HG03442 (cell line): ENCODE data around the gene CELF2.

ENCODE experiments used
- ATAC-seq: cut with Tn5 transposase; IDR thresholded peaks from one replicate; pipeline ENCODE4 v1.9.1; 2021; ENCODE audit warnings: mild to moderate bottlenecking, moderate library complexity; ENCODE audit not compliant: unreplicated experiment

CELF2 gene

GRCh38 chr10:11317936-11318670, 300.4 kb downstream of the CELF2 start:
- ATAC-seq, result no peak

GRCh38 chr10:11318826-11319598, 301.3 kb downstream of the CELF2 start:
- ATAC-seq, result no peak

GRCh38 chr10:11319990-11320602, 302.4 kb downstream of the CELF2 start:
- ATAC-seq, result no peak

- ATAC-seq, result no peak
These were observed 303.3 kb downstream of the CELF2 start for GRCh38 chr10:11320809-11321520.

- ATAC-seq, result no peak
These were observed 305.0 kb downstream of the CELF2 start for GRCh38 chr10:11322698-11323097.

- ATAC-seq, result no peak
These were observed 307.2 kb downstream of the CELF2 start for GRCh38 chr10:11324761-11325321.

- no peak for ATAC-seq
These were observed 308.1 kb downstream of the CELF2 start for GRCh38 chr10:11325817-11326216.

- no peak for ATAC-seq
These were observed 308.6 kb downstream of the CELF2 start for GRCh38 chr10:11326241-11326640.

- no peak for ATAC-seq
These were observed 309.4 kb downstream of the CELF2 start for GRCh38 chr10:11326913-11327616.

- ATAC-seq, result no peak
These were observed 310.8 kb downstream of the CELF2 start for GRCh38 chr10:11328264-11329061.

- no peak for ATAC-seq
These were observed 311.5 kb downstream of the CELF2 start for GRCh38 chr10:11329062-11329673.

- no peak for ATAC-seq
These were observed 312.8 kb downstream of the CELF2 start for GRCh38 chr10:11330383-11331045.

- ATAC-seq, result no peak
These were observed 313.4 kb downstream of the CELF2 start for GRCh38 chr10:11331046-11331577.

GRCh38 chr10:11331726-11332125, 314.1 kb downstream of the CELF2 start:
- ATAC-seq, result no peak

GRCh38 chr10:11332846-11333245, 315.2 kb downstream of the CELF2 start:
- no peak for ATAC-seq

- no peak for ATAC-seq
These were observed 316.8 kb downstream of the CELF2 start for GRCh38 chr10:11334436-11334835.

- ATAC-seq, result no peak
These were observed 317.5 kb downstream of the CELF2 start for GRCh38 chr10:11335167-11335652.

- no peak for ATAC-seq
These were observed 318.3 kb downstream of the CELF2 start for GRCh38 chr10:11335881-11336430.
